ENCODE measurements around the gene C15orf39. TPM values are rescaled to one million over a fixed set of nuclear protein-coding genes. Genes with fewer than 3 reads are reported as not detected.

Gene C15orf39
- total RNA-seq, 1 experiment from 2014 or later, result 28.9 TPM

- no TSS peak for BruUV-seq (replicated peaks)
- H3K9me3 ChIP-seq (ENCODE audit: low read depth, low read length, poor library complexity, severe bottlenecking), result no peaks in the 10 kb centered on the region
- no peak for DNase-seq (ENCODE audit: low spot score)
- no peaks in the 10 kb centered on the region for H3K36me3 ChIP-seq (ENCODE audit: insufficient read depth, low read length, poor library complexity, severe bottlenecking)
- TF ChIP-seq CTCF (conservative IDR thresholded peaks at IDR 0.05; ENCODE audit: low read depth, low read length) (no peak), EZH2 (IDR thresholded peaks at IDR 0.05; ENCODE audit: borderline replicate concordance, low read depth, low read length, poor library complexity, severe bottlenecking) (no peak)
- POLR2A ChIA-PET (ENCODE audit: low non-redundant PET), result interaction anchor here (0.6 kb wide), 1 partner anchor 286 kb away, joined by 3 read pairs; no protein-coding TSS in a partner anchor
- CTCF ChIA-PET, result no interaction called here
- no peak overlapping the region for H3K27ac ChIP-seq (ENCODE audit: low read depth, low read length, poor library complexity, severe bottlenecking)
- no peaks in the 10 kb centered on the region for H3K27me3 ChIP-seq (replicated peaks; ENCODE audit: insufficient read depth, low read depth, low read length, poor library complexity)
- H3K4me1 ChIP-seq (ENCODE audit: insufficient read depth, low read length, poor library complexity, severe bottlenecking), result peaks cover 2% of the 10 kb centered on the region
- no peak overlapping the region for H3K4me3 ChIP-seq (ENCODE audit: low read depth, low read length, poor library complexity, severe bottlenecking)
- intact Hi-C loops (cut with micrococcal nuclease; ENCODE audit: unreplicated experiment), result no loop called here
Observed at GRCh38 chr15:75193976-75194375, 7.7 kb upstream of the C15orf39 start.

- Histone ChIP-seq H3K27ac (ENCODE audit: low read depth, low read length, poor library complexity, severe bottlenecking) (no peak overlapping the region), H3K36me3 (ENCODE audit: insufficient read depth, low read length, poor library complexity, severe bottlenecking) (no peaks in the 10 kb centered on the region), H3K9me3 (ENCODE audit: low read depth, low read length, poor library complexity, severe bottlenecking) (no peaks in the 10 kb centered on the region), H3K4me1 (ENCODE audit: insufficient read depth, low read length, poor library complexity, severe bottlenecking) (peaks cover 5% of the 10 kb centered on the region), H3K27me3 (replicated peaks; ENCODE audit: insufficient read depth, low read depth, low read length, poor library complexity) (no peaks in the 10 kb centered on the region), H3K4me3 (ENCODE audit: low read depth, low read length, poor library complexity, severe bottlenecking) (no peak overlapping the region)
- intact Hi-C loops (cut with micrococcal nuclease; ENCODE audit: unreplicated experiment), result no loop called here
- POLR2A ChIA-PET (ENCODE audit: low non-redundant PET), result interaction anchor here (0.6 kb wide), 1 partner anchor 285 kb away, joined by 3 read pairs; no protein-coding TSS in a partner anchor
- no TSS peak for BruUV-seq (replicated peaks)
- TF ChIP-seq CTCF (conservative IDR thresholded peaks at IDR 0.05; ENCODE audit: low read depth, low read length), result no peak
- TF ChIP-seq EZH2 (IDR thresholded peaks at IDR 0.05; ENCODE audit: borderline replicate concordance, low read depth, low read length, poor library complexity, severe bottlenecking), result no peak
- CTCF ChIA-PET, result no interaction called here
- DNase-seq (ENCODE audit: low spot score), result no peak
Observed at GRCh38 chr15:75194397-75194796, 7.3 kb upstream of the C15orf39 start.

- intact Hi-C loops (cut with micrococcal nuclease; ENCODE audit: unreplicated experiment), result no loop called here
- BruUV-seq (replicated peaks), result no TSS peak
- Histone ChIP-seq H3K4me1 (ENCODE audit: insufficient read depth, low read length, poor library complexity, severe bottlenecking) (peaks cover 5% of the 10 kb centered on the region), H3K27ac (ENCODE audit: low read depth, low read length, poor library complexity, severe bottlenecking) (no peak overlapping the region), H3K27me3 (replicated peaks; ENCODE audit: insufficient read depth, low read depth, low read length, poor library complexity) (no peaks in the 10 kb centered on the region), H3K4me3 (ENCODE audit: low read depth, low read length, poor library complexity, severe bottlenecking) (no peak overlapping the region), H3K36me3 (ENCODE audit: insufficient read depth, low read length, poor library complexity, severe bottlenecking) (no peaks in the 10 kb centered on the region), H3K9me3 (ENCODE audit: low read depth, low read length, poor library complexity, severe bottlenecking) (no peaks in the 10 kb centered on the region)
- no peak for TF ChIP-seq CTCF (conservative IDR thresholded peaks at IDR 0.05; ENCODE audit: low read depth, low read length)
- no peak for TF ChIP-seq EZH2 (IDR thresholded peaks at IDR 0.05; ENCODE audit: borderline replicate concordance, low read depth, low read length, poor library complexity, severe bottlenecking)
- ChIA-PET CTCF (no interaction called here), POLR2A (ENCODE audit: low non-redundant PET) (no interaction called here)
- no peak for DNase-seq (ENCODE audit: low spot score)
Observed at GRCh38 chr15:75195122-75195765, 6.4 kb upstream of the C15orf39 start.
